Measurements from ENCODE around the gene BHLHE41.

The BHLHE41 gene

DNA sequence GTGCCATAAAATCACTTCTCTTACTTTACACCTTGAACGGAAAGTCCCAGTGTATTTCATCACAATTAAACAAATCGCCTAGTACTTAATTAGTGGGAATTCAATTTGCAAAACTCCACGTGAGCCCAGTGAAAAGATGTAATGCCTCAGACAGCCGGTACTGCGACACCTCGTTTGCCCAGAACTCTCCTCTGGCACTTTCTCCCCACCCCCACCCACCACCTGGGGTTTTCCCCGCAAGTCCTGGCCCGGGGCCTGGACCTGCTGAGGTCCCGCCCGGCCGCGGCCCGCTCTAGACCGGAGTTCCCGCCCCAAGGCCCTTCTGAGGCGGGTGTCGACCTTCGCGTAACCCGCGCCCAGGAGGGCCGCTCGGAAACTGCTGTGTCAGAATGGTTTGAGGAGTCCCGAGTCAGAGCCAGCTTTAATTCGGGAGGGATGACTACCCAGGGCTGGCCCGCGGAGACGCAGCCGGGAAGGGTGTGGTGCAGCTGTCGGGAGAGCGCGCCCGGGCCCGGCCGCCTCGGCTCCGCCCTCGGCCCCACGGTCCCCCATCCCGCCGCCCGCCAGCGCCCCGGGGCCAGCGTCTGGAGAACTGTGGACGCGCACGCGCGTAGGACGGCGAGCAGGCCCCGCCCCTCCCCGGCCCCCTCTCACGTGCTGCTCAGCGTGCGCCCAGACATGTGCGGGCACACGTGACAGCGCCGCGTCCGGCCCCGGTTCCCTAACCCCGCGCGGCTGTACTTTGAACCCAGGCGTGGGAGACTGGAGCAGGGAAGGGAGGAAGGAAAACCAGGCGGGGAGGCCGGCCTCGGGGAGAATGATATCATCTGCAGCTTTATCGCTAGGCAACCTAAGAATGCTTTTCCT is 10.8 kb downstream of the BHLHE41 start:
- peak; percentile 71 to 87 for DNase-seq

- no peak for DNase-seq
Observed at GRCh38 chr12:26113181-26113654, 11.6 kb downstream of the BHLHE41 start.

DNA sequence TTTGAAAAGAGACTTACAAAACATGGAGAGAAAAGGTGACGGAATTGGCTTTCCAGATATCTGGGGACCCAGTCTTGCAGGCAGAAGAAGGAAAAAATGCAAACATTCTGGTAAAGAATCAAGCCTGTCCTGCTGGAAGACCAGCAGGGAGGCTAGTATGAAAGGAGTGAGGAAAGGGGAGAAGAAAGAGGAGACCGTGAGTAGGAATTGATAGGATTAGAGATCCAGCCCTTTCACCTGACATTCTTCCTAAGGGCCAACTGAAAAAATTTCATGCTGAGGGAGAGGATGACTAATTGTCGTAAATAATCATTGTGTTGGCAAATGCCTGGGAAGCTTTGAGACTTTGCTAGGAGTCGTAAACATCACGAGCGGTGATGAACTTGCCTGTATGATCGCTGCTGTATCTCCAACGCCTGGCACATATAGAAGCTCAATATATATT is 12.1 kb downstream of the BHLHE41 start:
- no peak for DNase-seq

DNA sequence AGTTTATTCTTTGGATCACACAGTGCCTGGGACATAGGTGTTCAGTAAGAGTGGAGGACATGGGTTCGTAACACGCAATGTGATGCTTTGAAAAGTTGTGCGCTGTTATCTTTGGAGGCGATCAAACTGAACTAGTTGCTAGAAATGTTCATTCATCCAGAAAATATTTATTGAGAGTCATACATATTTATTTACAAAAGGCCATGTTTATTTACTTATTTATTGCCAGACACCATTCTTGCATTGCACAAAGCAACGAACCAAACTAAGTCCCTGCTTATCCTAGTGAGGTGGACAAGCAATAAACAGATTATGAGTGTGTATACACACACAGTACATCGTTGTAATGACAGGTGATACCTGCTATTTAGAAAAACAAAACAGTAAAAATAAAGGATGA is 12.6 kb downstream of the BHLHE41 start:
- no peak for DNase-seq

- DNase-seq = no peak
Observed at GRCh38 chr12:26109343-26109881, 15.4 kb downstream of the BHLHE41 start.

DNA sequence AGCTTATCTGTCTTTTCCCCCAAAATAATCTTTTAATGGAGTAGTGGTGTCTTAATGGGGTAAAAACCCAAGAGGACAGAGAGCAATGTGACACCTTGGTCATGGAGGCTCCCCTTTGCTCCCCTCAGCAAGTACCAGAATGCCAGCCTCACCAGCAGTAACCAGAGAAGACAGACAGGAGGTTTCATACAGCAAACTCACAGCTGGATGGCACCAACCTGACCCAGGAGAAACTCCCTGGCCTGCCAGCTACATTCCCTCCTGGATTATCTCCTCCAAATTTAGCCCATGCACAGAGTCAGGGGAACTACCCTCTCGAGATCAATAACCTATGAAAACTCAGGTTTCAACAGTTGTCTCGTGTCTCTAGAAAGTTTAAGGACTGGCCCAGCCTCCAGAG is 15.9 kb downstream of the BHLHE41 start:
- no peak for DNase-seq

GRCh38 chr12:26106347-26106746 is 18.5 kb downstream of the BHLHE41 start:
- no peak for DNase-seq

GRCh38 chr12:26102953-26103352 is 21.9 kb downstream of the BHLHE41 start:
- no peak for DNase-seq

GRCh38 chr12:26101763-26102162 is 23.1 kb downstream of the BHLHE41 start:
- DNase-seq = no peak

DNA sequence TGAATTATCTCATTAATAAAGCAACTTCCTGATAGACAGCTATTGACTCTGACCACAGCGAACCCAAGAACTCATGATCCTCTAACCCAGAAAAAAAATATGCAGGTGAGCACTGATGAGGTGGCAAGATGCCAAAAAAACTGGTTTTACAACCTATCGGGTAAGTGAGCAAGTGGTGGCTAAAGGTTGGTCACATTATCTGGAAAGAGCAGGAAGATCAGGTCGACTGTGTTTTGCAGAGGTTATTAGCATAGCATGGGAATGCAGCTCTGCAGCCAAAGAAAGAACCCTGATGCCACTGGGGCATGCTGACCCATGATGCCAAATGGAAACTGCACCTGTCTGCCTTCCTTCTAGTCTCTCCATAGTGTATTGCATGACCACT is 23.5 kb downstream of the BHLHE41 start:
- no peak for DNase-seq

GRCh38 chr12:26100666-26101349 is 24.0 kb downstream of the BHLHE41 start:
- no peak for DNase-seq

GRCh38 chr12:26097046-26097878 is 27.6 kb downstream of the BHLHE41 start:
- peak; percentile 60 to 63 for DNase-seq

GRCh38 chr12:26096036-26096435 is 28.8 kb downstream of the BHLHE41 start:
- DNase-seq = no peak

DNA sequence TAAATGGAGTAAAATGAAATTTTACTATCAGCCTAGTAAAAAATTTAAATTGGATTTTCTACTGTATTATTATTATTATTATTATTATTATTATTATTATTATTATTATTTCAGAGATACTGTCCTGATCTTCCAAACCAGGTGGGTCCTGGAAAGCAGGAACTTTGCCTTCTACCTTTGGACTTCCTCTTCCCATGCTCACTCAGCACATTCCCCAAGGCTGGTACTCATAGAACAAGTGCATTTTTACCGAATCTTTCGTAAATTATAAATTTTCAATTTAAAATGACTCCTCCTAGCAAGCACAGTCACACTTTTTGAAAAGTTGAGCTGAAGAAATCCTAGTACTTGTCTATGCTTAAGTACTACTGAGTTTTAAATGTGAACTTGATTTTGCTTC is 29.7 kb downstream of the BHLHE41 start:
- DNase-seq = no peak

GRCh38 chr12:26092346-26093105 is 32.3 kb downstream of the BHLHE41 start:
- no peak for DNase-seq

DNA sequence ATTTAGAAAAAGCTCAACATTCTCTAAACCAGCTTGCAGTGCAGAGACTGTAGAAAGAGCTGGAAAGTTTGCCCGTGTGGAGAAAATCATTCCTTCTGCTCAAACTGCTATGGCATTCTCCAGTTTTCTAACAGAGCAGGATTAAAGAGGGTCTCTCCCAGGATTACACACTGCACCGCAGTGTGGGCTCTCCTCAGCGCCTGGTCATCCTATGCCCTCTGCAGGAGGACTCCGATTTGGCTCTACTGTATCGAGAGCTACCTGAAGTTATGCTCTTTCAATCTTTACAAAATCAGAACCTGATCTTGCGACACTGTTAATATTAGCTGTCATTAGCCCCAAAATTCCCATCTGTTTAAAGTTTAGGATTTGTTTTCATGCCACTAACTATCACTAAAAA is 33.0 kb downstream of the BHLHE41 start:
- no peak for DNase-seq

DNA sequence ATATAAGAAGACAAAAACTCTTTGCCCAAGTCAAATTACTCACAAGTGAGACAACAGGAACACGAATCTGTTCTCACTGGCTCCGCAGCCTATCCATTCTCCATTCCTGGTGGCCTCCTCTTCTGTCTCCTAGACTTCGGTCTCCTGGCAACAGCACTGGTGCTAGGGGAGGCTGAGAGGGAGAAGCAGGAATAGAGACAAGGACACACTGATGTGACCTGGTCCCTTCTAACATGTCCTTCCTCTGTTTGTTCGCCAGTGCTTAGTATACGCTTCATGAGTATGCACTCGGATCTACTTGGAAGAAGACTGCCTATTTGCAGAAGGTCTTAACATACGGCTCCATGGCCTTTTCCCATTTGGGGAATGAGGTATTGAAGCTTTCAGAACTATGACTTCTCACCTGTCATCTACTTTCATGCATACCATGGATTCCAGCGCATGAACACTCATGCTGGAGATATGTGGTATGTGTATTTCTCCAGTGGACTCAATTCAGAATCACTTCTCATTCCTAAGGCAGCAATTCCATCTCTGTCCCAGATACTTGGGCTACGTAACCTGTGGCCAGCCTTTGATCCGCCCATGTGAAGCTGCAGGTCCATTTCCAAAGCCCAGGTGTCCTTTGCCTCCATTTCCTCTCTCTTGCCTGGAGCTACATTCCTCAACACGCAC is 33.9 kb downstream of the BHLHE41 start:
- no peak for DNase-seq

- peak in 1 of 2 donors; percentile 12 for DNase-seq
Observed at GRCh38 chr12:26088998-26089397, 35.8 kb downstream of the BHLHE41 start.

- DNase-seq = no peak
Observed at GRCh38 chr12:26086936-26087335, 37.9 kb downstream of the BHLHE41 start.

DNA sequence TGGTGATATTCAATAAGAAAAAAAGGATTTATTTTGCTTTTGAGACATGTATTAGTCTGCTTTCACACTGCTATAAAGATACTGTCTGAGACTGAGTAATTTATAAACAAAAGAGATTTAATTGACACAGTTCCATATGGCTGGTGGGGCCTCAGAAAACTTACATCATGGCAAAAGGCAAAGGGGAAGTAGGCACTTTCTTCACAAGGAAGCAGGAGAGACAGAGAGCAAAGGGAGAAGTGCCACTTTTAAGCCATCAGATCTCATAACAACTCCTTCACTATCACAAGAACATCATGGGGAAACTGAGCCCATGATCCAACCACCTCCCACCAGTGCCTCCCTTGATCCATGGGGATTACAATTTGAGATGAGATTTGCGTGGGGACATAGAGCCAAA is 43.9 kb downstream of the BHLHE41 start:
- DNase-seq = no peak

DNA sequence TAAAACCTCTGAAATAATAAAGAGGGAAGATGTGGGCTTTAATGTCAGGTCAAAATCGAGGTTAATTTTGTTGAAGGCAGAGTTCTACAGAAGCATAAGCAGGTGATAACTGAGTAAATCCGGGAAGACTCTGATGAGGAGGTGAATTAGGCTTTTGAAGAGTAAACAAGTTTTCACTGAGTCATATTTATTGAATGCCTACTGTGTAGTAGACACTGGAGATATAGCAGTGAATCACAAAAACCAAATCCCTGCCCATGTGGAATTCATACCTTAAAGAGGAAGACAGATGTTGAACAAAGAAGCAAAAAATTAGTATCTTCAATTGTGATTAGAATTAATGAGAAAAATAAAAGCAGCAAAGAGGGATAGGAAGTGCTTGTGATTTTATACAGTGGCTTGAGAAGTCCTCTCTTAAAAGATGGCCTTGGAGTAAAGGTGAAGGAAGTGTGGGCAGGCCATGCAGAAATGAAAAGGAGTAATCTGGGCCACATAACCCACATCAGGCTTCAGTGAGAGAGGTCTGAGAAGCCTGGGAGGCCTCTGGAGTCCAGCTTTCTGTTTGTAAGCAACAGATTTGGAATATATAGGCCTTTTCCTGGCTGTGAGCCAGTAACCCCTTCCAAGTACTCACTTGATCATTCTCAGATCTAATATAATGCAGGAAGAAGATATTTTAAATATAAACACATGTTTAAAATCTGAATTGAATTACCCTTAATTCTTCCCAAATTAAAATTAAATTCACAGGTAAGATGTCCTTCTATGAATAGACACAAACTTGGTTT is 46.7 kb downstream of the BHLHE41 start:
- DNase-seq = no peak
